Activated B cell treated with CpG ODN at 0.5 μM for 24 hours (primary cell): ENCODE data around the gene ARSB. TPM values are rescaled to one million over a fixed set of nuclear protein-coding genes. Genes with fewer than 3 reads are reported as not detected.

Experiments used
- ATAC-seq: fragments of 200-7000 bp; cut with Tn5 transposase; one replicate; pipeline ENCODE4 v1.10.0; 2021; ENCODE audit warnings: low read depth, mild to moderate bottlenecking, moderate library complexity
- CTCF ChIA-PET: fragments of 350-600 bp; sonication (Branson Sonifier 250); formaldehyde crosslinking; loops from one replicate; lab custom pipeline; 2021; ENCODE audit warnings: antibody characterized with exemption; lab: Charles Lee
- POLR2A ChIA-PET: fragments of 350-600 bp; sonication (Branson Sonifier 250); formaldehyde crosslinking; loops from one replicate; lab custom pipeline; 2021; ENCODE audit warnings: antibody characterized with exemption; lab: Charles Lee
- DNase-seq: peaks from one replicate; pipeline ENCODE4 v3.0.0; 2022
- H3K27ac Mint-ChIP-seq: one replicate; pipeline ENCODE4 v1.8.0; 2020; ENCODE audit warnings: mixed read lengths
- H3K27me3 Mint-ChIP-seq: one replicate; pipeline ENCODE4 v1.8.0; 2021; ENCODE audit warnings: mixed read lengths
- H3K36me3 Mint-ChIP-seq: one replicate; pipeline ENCODE4 v1.8.0; 2021; ENCODE audit warnings: low read depth, mixed read lengths
- H3K4me1 Mint-ChIP-seq: one replicate; pipeline ENCODE4 v1.8.0; 2021; ENCODE audit warnings: mixed read lengths
- H3K4me3 Mint-ChIP-seq: one replicate; pipeline ENCODE4 v1.8.0; 2020; ENCODE audit warnings: mild to moderate bottlenecking, mixed read lengths
- H3K9me3 Mint-ChIP-seq: one replicate; pipeline ENCODE4 v1.8.0; 2020; ENCODE audit warnings: mixed read lengths
- intact Hi-C: fragments of 100-400 bp; cut with micrococcal nuclease; formaldehyde crosslinking; loops from one replicate; pipeline ENCODE4 v1.15.1; 2024
- total RNA-seq: library from RNA; stranded (reverse); gene quantifications from 2 replicates; pipeline ENCODE4 v1.2.3, GENCODE V29; 2022
- TF ChIP-seq, protein P1 (sequence below): fragments of 200-600 bp; IDR thresholded peaks from one replicate; pipeline ENCODE4 v1.8.0; 2022; ENCODE audit warnings: antibody characterized with exemption, mild to moderate bottlenecking

Gene ARSB
- total RNA-seq, 1 donor from 2014 or later = 15.6 TPM

DNA sequence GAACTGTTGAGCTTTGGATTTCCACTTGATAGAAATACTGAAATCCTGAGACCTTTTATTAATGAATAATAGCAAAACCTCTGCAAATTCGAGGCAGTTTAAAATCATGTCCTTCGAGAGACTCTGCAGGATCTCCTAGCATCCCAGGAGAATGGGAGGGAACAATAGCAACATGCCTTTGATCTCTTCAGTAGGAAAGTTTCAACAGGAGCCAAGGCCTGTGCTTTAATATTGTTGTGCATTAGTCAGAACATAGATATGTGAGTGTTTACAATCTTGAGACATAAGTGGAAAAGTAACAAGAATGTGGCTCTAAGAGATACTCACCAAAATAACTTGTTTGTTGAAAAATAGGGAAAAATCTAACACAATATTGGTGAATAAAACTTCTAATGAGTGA lies 253.2 kb downstream of the ARSB start:
- TF ChIP-seq, protein P1, sequence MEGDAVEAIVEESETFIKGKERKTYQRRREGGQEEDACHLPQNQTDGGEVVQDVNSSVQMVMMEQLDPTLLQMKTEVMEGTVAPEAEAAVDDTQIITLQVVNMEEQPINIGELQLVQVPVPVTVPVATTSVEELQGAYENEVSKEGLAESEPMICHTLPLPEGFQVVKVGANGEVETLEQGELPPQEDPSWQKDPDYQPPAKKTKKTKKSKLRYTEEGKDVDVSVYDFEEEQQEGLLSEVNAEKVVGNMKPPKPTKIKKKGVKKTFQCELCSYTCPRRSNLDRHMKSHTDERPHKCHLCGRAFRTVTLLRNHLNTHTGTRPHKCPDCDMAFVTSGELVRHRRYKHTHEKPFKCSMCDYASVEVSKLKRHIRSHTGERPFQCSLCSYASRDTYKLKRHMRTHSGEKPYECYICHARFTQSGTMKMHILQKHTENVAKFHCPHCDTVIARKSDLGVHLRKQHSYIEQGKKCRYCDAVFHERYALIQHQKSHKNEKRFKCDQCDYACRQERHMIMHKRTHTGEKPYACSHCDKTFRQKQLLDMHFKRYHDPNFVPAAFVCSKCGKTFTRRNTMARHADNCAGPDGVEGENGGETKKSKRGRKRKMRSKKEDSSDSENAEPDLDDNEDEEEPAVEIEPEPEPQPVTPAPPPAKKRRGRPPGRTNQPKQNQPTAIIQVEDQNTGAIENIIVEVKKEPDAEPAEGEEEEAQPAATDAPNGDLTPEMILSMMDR = no peak
- Mint-ChIP-seq H3K4me3 (no peak overlapping the region), H3K27me3 (no peaks in the 10 kb centered on the region), H3K36me3 (no peaks in the 10 kb centered on the region), H3K9me3 (peaks cover 5% of the 10 kb centered on the region), H3K4me1 (peaks cover 80% of the 10 kb centered on the region), H3K27ac (no peak overlapping the region)
- POLR2A ChIA-PET = interaction anchor here (1.2 kb wide), 1 partner anchor 26 kb away, joined by 4 read pairs; no protein-coding TSS in a partner anchor
- DNase-seq (no peak), ATAC-seq (no peak)
- CTCF ChIA-PET = no interaction called here
- intact Hi-C loops = no loop called here

DNA sequence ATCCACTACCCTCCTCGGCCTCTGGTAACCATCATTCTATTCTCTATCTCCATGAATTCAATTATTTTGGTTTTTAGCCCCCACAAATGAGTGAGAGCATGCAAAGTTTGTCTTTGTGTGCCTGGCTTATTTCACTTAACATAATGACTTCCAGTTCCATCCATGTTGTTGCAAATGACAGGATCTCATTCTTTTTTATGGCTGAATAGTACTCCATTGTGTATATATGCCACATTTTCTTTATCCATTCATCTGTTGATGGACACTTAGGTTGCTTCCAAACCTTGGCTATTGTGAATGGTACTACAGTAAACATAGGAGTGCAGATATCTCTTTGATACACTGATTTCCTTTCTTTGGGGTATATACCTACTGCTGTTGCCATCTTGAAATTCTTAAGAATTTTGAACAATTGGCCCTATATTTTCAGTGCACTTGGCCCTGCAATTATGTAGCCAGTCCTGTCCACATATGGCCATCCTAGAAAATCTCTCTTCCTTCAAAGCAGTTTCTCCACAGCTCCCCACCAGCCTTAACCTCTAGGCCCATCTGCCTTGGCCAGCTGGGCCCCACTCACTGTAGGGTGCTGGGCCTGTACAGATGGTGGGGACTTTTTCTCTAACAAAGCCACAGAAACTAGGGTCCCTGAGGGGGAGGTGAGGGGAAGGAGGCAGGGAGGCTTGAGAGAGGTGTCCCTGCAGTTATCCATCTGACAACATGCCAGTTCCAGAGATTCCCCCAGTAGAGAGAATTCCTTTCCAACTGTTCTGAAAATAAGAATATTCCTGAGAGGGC lies 254.6 kb downstream of the ARSB start:
- TF ChIP-seq, protein P1 = no peak
- Mint-ChIP-seq H3K27ac (no peak overlapping the region), H3K4me1 (peaks cover 82% of the 10 kb centered on the region), H3K4me3 (no peak overlapping the region), H3K9me3 (peaks cover 5% of the 10 kb centered on the region), H3K27me3 (no peaks in the 10 kb centered on the region), H3K36me3 (no peaks in the 10 kb centered on the region)
- intact Hi-C loops = no loop called here
- POLR2A ChIA-PET = no interaction called here
- no peak for DNase-seq
- CTCF ChIA-PET = no interaction called here
- ATAC-seq = no peak

DNA sequence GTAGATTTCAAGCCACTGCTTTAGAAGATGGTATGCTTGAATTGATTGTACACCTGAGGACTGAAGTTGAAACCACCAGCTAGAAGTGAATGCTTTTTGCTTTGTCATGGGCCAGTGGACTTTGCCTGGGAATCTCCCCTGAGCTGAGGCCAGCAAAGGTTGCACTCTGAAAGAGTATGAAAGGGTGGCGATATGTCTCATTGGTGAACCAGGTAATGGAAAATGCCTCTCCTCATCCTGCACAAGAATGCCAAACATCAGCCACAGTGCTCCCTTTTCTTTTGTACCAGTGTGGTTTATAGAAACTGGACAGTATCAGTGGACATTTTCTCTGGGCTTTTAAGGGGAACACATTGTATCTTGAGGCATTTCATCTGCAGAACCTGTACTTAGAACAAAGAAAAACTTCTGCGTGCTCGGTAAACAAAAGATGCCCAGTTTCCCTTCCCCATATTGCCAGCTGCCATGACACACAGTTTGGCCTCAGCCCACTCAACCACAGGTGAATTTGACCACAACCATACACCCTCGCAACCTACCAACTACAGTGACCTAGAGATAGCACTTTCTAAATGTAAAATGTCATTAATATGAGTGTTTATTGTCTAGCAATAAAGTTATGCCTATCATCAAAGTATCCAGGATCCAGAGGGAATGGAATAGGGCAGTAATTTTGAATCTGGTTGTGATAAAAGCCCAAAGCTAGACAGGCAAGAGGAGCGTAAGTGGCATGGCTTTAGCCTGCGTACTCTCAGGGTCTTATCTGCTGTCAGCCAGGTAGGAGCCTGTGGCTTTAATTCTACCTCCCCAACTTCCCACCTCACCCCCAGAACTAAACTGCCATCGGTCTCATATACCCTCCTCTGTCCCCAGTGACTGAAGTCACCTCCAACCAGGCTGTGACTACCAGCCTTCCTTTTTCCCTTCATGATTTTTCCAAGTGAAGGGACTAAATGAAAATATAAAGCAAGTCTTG lies 257.0 kb downstream of the ARSB start:
- intact Hi-C loops = loop anchor here (1.0 to 5.0 kb wide), 8 partner anchors 30 to 257 kb away; partner anchors contain the start of gene ARSB
- Mint-ChIP-seq H3K27me3 (no peaks in the 10 kb centered on the region), H3K36me3 (no peaks in the 10 kb centered on the region), H3K4me1 (peaks cover 78% of the 10 kb centered on the region), H3K9me3 (peaks cover 5% of the 10 kb centered on the region), H3K27ac (peak overlapping the region; percentile 87), H3K4me3 (peak overlapping the region; percentile 62)
- TF ChIP-seq, protein P1 = no peak
- CTCF ChIA-PET = interaction anchor here (1.0 to 1.1 kb wide), 2 partner anchors 33 to 405 kb away, joined by 3 to 4 read pairs; no protein-coding TSS in a partner anchor
- ATAC-seq (peak; percentile 87), DNase-seq (no peak)
- POLR2A ChIA-PET = interaction anchor here (0.5 to 3.0 kb wide), 12 partner anchors 29 to 258 kb away, joined by 3 to 40 read pairs (median 6); partner anchors contain the start of genes ARSB and LHFPL2

Other genes starting within 250 kb of the ARSB start
- gene DMGDH, start 84.4 kb upstream of the ARSB start, total RNA-seq = not detected in 2 replicates
- gene BHMT2, start 84.5 kb upstream of the ARSB start, total RNA-seq = not detected in 2 replicates
- gene BHMT, start 126.5 kb upstream of the ARSB start, total RNA-seq = not detected in 2 replicates